Measurements from ENCODE around the gene MICAL2.

GRCh38 chr11:12097219-12097618, 13.2 kb upstream of the MICAL2 start:
- TF ChIP-seq USF2 (IDR thresholded peaks at IDR 0.05; ENCODE audit: low read length) = no peak
- TF ChIP-seq, protein P1, sequence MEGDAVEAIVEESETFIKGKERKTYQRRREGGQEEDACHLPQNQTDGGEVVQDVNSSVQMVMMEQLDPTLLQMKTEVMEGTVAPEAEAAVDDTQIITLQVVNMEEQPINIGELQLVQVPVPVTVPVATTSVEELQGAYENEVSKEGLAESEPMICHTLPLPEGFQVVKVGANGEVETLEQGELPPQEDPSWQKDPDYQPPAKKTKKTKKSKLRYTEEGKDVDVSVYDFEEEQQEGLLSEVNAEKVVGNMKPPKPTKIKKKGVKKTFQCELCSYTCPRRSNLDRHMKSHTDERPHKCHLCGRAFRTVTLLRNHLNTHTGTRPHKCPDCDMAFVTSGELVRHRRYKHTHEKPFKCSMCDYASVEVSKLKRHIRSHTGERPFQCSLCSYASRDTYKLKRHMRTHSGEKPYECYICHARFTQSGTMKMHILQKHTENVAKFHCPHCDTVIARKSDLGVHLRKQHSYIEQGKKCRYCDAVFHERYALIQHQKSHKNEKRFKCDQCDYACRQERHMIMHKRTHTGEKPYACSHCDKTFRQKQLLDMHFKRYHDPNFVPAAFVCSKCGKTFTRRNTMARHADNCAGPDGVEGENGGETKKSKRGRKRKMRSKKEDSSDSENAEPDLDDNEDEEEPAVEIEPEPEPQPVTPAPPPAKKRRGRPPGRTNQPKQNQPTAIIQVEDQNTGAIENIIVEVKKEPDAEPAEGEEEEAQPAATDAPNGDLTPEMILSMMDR (IDR thresholded peaks at IDR 0.05; ENCODE audit: control extremely low read depth in 1 of 3, insufficient read depth in 1 of 3, low read depth in 1 of 3, low read length in 3 of 3) = no peak
- no peak for TF ChIP-seq ZNF274 (IDR thresholded peaks at IDR 0.05; ENCODE audit: borderline replicate concordance, extremely low read depth, low read length)
- TF ChIP-seq NRF1 (IDR thresholded peaks at IDR 0.05; ENCODE audit: low read depth, low read length) = no peak
- TF ChIP-seq BCL11A (IDR thresholded peaks at IDR 0.05; ENCODE audit: low read depth in 2 of 2, low read length in 2 of 2) = no peak
- TF ChIP-seq JUN (IDR thresholded peaks at IDR 0.05; ENCODE audit: low read depth, low read length) = no peak
- TF ChIP-seq PHF8 (conservative IDR thresholded peaks at IDR 0.05; ENCODE audit: low read depth, low read length) = no peak
- TF ChIP-seq POLR2A (IDR thresholded peaks at IDR 0.05; ENCODE audit: control extremely low read depth in 1 of 2, low read depth in 2 of 2, low read length in 2 of 2) = no peak

All from H1 (cell line).